GM12878 (cell line): ENCODE data around the gene PCDHGC5. TPM values are rescaled to one million over a fixed set of nuclear protein-coding genes. Genes with fewer than 3 reads are reported as not detected.
A peak's percentile ranks its signal among the peaks of the same experiment; 100 is the strongest.

ENCODE experiments used
- BMI1 ChIP-seq: fragments of 450-650 bp; IDR thresholded peaks from 2 replicates; pipeline ENCODE4 v1.6.1; 2016; ENCODE audit warnings: mild to moderate bottlenecking, moderate library complexity, borderline replicate concordance
- EED ChIP-seq: sonication (generic); IDR thresholded peaks from 2 replicates; pipeline ENCODE4 v1.6.1; 2016; ENCODE audit warnings: antibody characterized with exemption, low read depth
- GATAD2B ChIP-seq: fragments of 450-650 bp; conservative IDR thresholded peaks from 2 replicates; pipeline ENCODE4 v1.6.1; 2017; ENCODE audit warnings: low read depth, mild to moderate bottlenecking, moderate library complexity
- LARP7 ChIP-seq: fragments of 450-650 bp; IDR thresholded peaks from 2 replicates; pipeline ENCODE4 v1.6.1; 2017; ENCODE audit warnings: mild to moderate bottlenecking
- POLR2A ChIP-seq: IDR thresholded peaks from 2 replicates; pipeline ENCODE4 v1.6.1; 2011; ENCODE audit warnings: low read depth, mild to moderate bottlenecking, low read length
- SRF ChIP-seq, 2 experiments: IDR thresholded peaks; 2 replicates each; pipeline ENCODE4 v1.6.1; 2011; ENCODE audit warnings: low read depth in 2 of 2, low read length in 2 of 2, mild to moderate bottlenecking in 1 of 2, moderate library complexity in 1 of 2
- polyA plus RNA-seq, 11 experiments: library from polyadenylated mRNA; depleted of rRNA in 4 of 11; unstranded in 6 of 11; stranded (reverse) in 5 of 11; fragments of >200 nt; fragmentation: Nextera tagmentation in 4 of 11; fragmentation: Illumina TruSeq in 1 of 11; extraction: Ambion mirVana in 4 of 11; extraction: Trizol in 1 of 11; gene quantifications; 1 replicate in 1 of 11; 2 replicates in 10 of 11; pipeline versions ENCODE4 v1.2.1 to v1.2.3, GENCODE V29; 2011 to 2016; ENCODE audit warnings: inconsistent platforms in 2 of 11, missing spikeins in 2 of 11, low read depth in 1 of 11
- total RNA-seq, 4 experiments: library from RNA; depleted of rRNA in 3 of 4; stranded (reverse); fragments of >200 nt in 3 of 4; fragmentation: Illumina TruSeq in 1 of 4; extraction: Trizol in 1 of 4; gene quantifications; 2 replicates each; pipeline versions ENCODE4 v1.2.1 to v1.2.3, GENCODE V29; 2013 to 2021
- TF ChIP-seq, protein P1 (sequence below): fragments of 450-650 bp; IDR thresholded peaks from 2 replicates; pipeline ENCODE4 v1.6.1; 2016; ENCODE audit warnings: mild to moderate bottlenecking
- TF ChIP-seq, protein P2 (sequence below): IDR thresholded peaks from 2 replicates; pipeline ENCODE4 v1.6.1; 2011; ENCODE audit warnings: low read depth, low read length, improper control_type of control experiment, borderline replicate concordance
- TF ChIP-seq, protein P3 (sequence below): IDR thresholded peaks from 2 replicates; pipeline ENCODE4 v1.6.1; 2012; ENCODE audit warnings: low read depth, low read length, improper control_type of control experiment

PCDHGC5 gene
- total and polyA plus RNA-seq, 10 of the 15 experiments (the other 5 are each of a cell fraction or from before 2014, with no cell fraction given), result 0.05 to 0.87 (median 0.18) TPM; not detected in 2

GRCh38 chr5:141492168-141492885 lies 3.4 kb downstream of the PCDHGC5 start (continued):
- TF ChIP-seq BMI1 (no peak), GATAD2B (0 out of 2 replicates have a peak, but pooled peaks have one; percentile 31), POLR2A (peak; percentile 76), EED (no peak), LARP7 (no peak), SRF (IDR thresholded peaks at IDR 0.05; ENCODE audit: low read depth in 2 of 2, low read length in 2 of 2) (no peak)
- TF ChIP-seq, protein P1, sequence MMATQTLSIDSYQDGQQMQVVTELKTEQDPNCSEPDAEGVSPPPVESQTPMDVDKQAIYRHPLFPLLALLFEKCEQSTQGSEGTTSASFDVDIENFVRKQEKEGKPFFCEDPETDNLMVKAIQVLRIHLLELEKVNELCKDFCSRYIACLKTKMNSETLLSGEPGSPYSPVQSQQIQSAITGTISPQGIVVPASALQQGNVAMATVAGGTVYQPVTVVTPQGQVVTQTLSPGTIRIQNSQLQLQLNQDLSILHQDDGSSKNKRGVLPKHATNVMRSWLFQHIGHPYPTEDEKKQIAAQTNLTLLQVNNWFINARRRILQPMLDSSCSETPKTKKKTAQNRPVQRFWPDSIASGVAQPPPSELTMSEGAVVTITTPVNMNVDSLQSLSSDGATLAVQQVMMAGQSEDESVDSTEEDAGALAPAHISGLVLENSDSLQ, result no peak
- TF ChIP-seq, protein P2, sequence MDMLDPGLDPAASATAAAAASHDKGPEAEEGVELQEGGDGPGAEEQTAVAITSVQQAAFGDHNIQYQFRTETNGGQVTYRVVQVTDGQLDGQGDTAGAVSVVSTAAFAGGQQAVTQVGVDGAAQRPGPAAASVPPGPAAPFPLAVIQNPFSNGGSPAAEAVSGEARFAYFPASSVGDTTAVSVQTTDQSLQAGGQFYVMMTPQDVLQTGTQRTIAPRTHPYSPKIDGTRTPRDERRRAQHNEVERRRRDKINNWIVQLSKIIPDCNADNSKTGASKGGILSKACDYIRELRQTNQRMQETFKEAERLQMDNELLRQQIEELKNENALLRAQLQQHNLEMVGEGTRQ, result no peak; the same call in none of the 2 replicates
- TF ChIP-seq, protein P3, sequence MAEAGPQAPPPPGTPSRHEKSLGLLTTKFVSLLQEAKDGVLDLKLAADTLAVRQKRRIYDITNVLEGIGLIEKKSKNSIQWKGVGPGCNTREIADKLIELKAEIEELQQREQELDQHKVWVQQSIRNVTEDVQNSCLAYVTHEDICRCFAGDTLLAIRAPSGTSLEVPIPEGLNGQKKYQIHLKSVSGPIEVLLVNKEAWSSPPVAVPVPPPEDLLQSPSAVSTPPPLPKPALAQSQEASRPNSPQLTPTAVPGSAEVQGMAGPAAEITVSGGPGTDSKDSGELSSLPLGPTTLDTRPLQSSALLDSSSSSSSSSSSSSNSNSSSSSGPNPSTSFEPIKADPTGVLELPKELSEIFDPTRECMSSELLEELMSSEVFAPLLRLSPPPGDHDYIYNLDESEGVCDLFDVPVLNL, result no peak
